T-helper 2 cell treated with Interferon-gamma antibody and Interleukin-4, amounts not matched to agents 100 ng/mL and 5 ng/mL, for 36 hours (primary cell): ENCODE results near the gene TBC1D17. TPM values are rescaled to one million over a fixed set of nuclear protein-coding genes. Genes with fewer than 3 reads are reported as not detected.

Experiments used
- intact Hi-C: fragments of 100-400 bp; cut with micrococcal nuclease; formaldehyde crosslinking; loops from one replicate; pipeline ENCODE4 v1.15.1; 2023
- total RNA-seq: library from RNA; stranded (reverse); gene quantifications from 2 replicates; pipeline ENCODE4 v1.2.3, GENCODE V29; 2022

TBC1D17 gene
- total RNA-seq, 1 donor from 2014 or later: 22.9 TPM

- intact Hi-C loops: no loop called here
These were observed 55.2 kb downstream of the TBC1D17 start for GRCh38 chr19:49932731-49933131.

- intact Hi-C loops: no loop called here
These were observed 56.1 kb downstream of the TBC1D17 start for GRCh38 chr19:49933643-49934042.

GRCh38 chr19:49936549-49936948 is 59.0 kb downstream of the TBC1D17 start:
- intact Hi-C loops: no loop called here

- intact Hi-C loops: loop anchor here (1.0 kb wide), 1 partner anchor 45 kb away; no protein-coding TSS in a partner anchor
These were observed 60.4 kb downstream of the TBC1D17 start for GRCh38 chr19:49937750-49938381.

Other genes starting within 250 kb of the TBC1D17 start
- 6.8 and 9.3 TPM in 2 replicates for gene RRAS, start 237.6 kb upstream of the TBC1D17 start, total RNA-seq
- 61.9 and 65.4 TPM in 2 replicates for gene SCAF1, start 235.5 kb upstream of the TBC1D17 start, total RNA-seq
- gene IRF3, start 211.8 kb upstream of the TBC1D17 start, total RNA-seq: 135 and 158 TPM in 2 replicates
- gene BCL2L12, start 211.8 kb upstream of the TBC1D17 start, total RNA-seq: 70.4 and 75.7 TPM in 2 replicates
- 173 and 187 TPM in 2 replicates for gene PRMT1, start 200.4 kb upstream of the TBC1D17 start, total RNA-seq
- 4.8 and 4.9 TPM in 2 replicates for gene ADM5, start 188.1 kb upstream of the TBC1D17 start, total RNA-seq
- gene CPT1C, start 186.6 kb upstream of the TBC1D17 start, total RNA-seq: 2.4 and 3.8 TPM in 2 replicates
- gene TSKS, start 114.4 kb upstream of the TBC1D17 start, total RNA-seq: 2.9 and 3.3 TPM in 2 replicates
- 70.9 and 73.8 TPM in 2 replicates for gene AP2A1, start 110.7 kb upstream of the TBC1D17 start, total RNA-seq
- 11.3 and 11.5 TPM in 2 replicates for gene FUZ, start 64.4 kb upstream of the TBC1D17 start, total RNA-seq
- 54.1 and 56.1 TPM in 2 replicates for gene MED25, start 59.4 kb upstream of the TBC1D17 start, total RNA-seq
- gene PTOV1, start 26.5 kb upstream of the TBC1D17 start, total RNA-seq: 90.5 and 96.0 TPM in 2 replicates
- 146 and 160 TPM in 2 replicates for gene PNKP, start 10.1 kb upstream of the TBC1D17 start, total RNA-seq
- 15.8 and 18.4 TPM in 2 replicates for gene AKT1S1, start 347 bp upstream of the TBC1D17 start, total RNA-seq
- gene IL4I1, start 19.2 kb downstream of the TBC1D17 start, total RNA-seq: 1.9 and 2.1 TPM in 2 replicates
- 10.7 and 11.3 TPM in 2 replicates for gene ATF5, start 51.5 kb downstream of the TBC1D17 start, total RNA-seq
- 126 and 138 TPM in 2 replicates for gene NUP62, start 51.8 kb downstream of the TBC1D17 start, total RNA-seq
- gene SIGLEC11, start 83.5 kb downstream of the TBC1D17 start, total RNA-seq: not detected in 2 replicates
- gene VRK3, start 147.7 kb downstream of the TBC1D17 start, total RNA-seq: 72.9 and 75.3 TPM in 2 replicates
- 10.8 and 11.0 TPM in 2 replicates for gene ZNF473, start 148.3 kb downstream of the TBC1D17 start, total RNA-seq